AML-193 (cell line): Measurements from ENCODE around the gene APOL5.
A peak's percentile ranks its signal among the peaks of the same experiment; 100 is the strongest.

ENCODE experiments used
- DNase-seq, 2 experiments: peaks; one replicate each; lab custom pipeline; 2025; lab: John Stamatoyannopoulos, UW

Gene APOL5

GRCh38 chr22:35742342-35743100 lies 24.8 kb downstream of the APOL5 start:
- DNase-seq = no peak

DNA sequence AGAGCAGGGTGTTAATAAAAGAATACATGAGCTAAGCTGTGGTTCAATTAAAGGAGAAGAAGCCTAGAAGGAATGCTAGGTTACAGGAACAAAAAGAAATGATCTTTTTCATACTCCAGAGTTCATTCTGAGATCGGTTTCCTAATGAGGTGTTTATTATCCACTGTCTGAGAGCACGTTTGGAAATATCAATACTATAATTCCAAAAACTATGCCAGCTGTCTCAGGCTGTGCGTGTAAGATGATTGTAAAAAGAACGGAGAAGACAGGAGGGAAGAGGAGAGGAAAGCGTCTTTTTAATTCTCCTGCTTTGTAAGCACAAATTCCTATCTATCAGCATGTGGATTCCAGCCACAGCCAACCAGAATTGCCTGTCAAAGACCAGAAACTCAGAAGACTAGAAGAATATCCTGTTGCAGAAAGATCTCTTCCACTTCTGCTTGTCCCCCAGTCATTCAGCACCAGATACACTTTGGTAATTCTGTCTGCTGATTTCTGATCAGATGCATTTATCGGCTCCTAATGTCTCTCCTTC lies 25.7 kb downstream of the APOL5 start:
- no peak for DNase-seq

GRCh38 chr22:35746248-35746647 lies 28.6 kb downstream of the APOL5 start:
- DNase-seq = no peak

- DNase-seq = no peak
These were observed 29.5 kb downstream of the APOL5 start for GRCh38 chr22:35746946-35747703.

DNA sequence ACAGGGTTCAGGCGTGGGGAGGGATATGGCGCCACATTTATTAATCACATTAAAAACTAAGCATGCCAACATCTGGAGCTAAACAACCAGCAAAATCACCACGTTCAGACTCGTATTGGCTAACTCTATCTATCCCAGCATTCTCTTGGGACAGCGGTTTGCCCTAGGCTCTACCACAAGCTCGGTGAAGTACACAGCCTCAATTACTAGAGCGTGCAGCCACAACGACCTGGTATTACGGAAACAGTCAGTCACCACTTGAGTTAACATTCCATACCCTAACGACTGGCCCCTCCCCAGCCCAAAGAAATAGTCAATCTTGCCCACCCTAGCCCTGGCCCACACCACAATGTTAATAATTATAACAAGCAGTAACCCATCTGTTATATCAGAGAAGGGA lies 32.1 kb downstream of the APOL5 start:
- no peak for DNase-seq

GRCh38 chr22:35752006-35752862 lies 34.6 kb downstream of the APOL5 start:
- peak in 1 of 2 experiments; percentile 1 for DNase-seq

DNA sequence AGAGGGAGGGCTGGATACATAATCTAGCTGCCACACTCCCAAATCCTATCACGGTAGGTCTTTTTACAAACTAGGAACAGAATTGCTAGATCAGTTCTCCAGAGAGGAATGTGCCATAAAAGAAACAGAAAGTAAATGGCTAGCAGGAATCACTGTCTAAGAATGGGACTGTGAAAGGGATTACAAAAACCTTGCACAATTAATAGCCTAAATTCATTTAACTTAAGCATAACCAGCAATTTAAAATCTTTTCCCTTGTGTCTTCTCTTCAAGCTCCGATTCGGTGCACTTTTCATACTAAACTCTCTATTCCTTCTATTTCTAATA lies 35.2 kb downstream of the APOL5 start:
- no peak for DNase-seq

- DNase-seq = no peak
These were observed 37.1 kb downstream of the APOL5 start for GRCh38 chr22:35754761-35755160.

DNA sequence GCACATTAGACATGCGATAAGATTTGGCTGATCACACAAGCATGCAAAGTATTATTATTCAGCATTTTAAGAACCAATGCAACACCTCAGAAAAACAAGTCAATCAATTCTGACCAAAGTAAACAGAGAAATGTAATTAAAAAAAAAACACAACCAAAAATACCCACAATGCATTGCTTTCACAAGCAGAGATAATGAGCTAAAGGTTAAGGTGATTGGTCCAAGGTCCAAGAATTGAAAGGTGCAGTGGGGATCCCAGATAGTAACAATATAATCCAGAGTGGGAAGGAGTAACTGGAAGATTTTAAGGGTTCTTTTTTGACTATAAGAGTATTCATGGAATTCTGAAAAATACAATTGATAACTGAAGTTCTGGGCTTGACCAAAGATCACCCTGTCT lies 39.0 kb downstream of the APOL5 start:
- DNase-seq = no peak

- no peak for DNase-seq
These were observed 40.7 kb downstream of the APOL5 start for GRCh38 chr22:35758394-35758793.

DNA sequence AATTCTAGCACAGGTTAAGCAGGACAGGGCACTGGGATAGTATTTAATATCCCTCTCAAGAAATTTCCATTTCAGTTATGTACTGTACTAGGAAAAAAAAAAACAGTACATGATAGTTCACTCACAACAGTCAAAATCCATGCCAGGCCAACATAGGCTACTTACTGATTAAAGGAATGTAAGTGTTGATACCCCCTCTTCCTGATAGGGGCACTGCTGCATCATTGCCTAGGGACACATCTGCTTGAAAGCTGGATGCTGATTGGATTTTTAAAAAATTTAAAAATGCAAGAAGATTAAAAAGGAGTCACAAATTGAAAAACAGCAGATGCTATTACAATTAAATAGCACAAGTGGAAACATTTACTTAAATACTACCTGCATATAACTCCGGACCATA lies 43.4 kb downstream of the APOL5 start:
- DNase-seq = no peak

DNA sequence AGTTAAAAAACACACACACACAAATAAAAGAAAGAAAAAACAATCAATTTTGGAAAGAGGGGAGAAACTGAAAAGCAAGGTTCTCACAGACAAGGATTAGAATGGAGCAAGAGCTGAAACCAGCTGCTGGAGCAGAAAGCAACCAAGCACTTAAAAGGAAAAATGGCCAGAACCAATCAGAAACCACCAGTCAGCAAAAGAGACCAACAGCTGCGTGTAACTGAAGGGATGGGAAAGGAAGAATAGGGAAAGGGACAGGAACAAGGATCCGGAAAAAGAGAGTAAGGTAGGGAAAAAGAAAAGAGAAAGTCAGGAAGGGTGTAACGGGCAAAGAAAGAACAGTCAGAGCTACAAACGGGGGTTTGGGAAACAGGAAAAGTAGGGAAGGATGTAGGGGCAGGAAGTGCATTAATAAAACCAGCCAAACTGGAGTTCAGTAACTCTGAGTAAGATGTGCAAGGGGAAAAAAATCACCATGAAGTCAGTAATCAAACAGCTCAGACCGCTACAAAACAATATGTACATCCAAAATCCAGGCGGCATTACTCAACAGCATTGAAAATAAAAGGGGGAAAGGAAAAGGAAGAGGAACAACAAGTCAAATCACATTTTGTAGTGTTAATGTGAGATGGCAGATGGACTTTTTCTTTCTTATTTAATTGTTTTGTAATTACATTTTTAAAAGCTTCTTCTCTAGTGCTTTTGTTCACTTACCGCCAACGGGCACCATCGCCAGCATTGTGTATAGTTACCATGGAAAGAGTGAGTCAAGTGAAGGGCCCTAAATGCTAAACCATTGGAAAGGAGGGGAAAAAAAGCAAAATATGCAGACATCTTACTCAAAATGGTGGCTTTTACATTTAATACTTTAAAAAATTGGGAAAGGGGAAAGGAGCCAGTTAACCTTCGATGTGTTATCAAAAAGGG lies 49.2 kb downstream of the APOL5 start:
- no peak for DNase-seq

- no peak for DNase-seq
These were observed 52.3 kb downstream of the APOL5 start for GRCh38 chr22:35769974-35770373.

DNA sequence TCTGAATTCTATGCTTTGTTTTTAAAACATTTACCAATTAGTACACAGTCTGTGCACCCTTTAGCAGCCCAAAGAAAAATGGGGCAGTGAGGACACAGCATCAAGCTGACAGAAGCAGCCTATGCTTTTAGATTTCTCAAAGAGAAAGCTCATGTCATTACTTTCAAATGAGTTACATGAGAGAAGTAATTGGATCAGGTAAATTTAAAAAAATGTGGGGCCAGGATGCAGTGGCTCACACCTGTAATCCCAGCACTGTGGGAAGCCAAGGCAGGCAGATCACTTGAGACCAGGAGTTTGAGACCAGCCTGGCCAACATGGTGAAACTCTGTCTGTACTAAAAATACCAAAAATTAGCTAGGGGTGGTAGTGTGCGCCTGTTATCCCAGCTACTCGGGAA lies 57.7 kb downstream of the APOL5 start:
- no peak for DNase-seq

DNA sequence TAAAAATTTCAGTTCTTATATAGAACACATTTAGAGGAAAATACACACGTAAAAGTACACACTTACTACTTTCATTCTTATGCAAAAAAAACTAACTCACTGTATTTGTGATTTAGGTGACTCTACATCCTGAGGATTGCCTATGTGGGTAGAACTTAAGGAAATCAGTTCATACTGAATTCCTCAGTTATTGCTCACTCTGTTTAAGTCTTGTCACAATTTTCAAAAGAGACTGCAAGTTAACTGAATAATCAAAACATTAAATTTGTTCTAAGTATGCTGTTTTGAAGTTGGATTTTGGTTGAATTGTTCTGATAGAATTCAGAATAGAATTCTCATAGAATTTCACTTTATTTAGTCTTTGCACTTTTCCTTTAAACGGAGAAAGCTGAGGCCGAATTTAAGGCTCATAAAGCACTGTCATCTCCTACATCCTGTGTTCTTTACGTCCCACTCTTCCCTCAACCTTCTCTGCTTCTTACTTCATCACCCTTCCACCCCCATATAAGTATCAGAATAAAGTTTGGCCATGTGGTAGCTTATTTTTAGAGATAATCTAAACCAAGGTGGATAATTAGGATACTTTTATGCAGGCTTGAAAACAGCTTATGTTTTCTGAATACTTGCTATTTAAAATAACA lies 59.8 kb downstream of the APOL5 start:
- DNase-seq = no peak
